ENCODE results near the gene ILF2. TPM values are rescaled to one million over a fixed set of nuclear protein-coding genes. Genes with fewer than 3 reads are reported as not detected.

Gene ILF2
- total RNA-seq, 2 experiments from 2014 or later, result 287 to 334 TPM

GRCh38 chr1:153652805-153653500, 17.8 kb downstream of the ILF2 start:
- Histone ChIP-seq H3K27ac (ENCODE audit: low read depth, low read length, poor library complexity, severe bottlenecking) (no peak overlapping the region), H4K20me1 (ENCODE audit: insufficient read depth, low read length) (no peaks in the 10 kb centered on the region), H3K36me3 (ENCODE audit: insufficient read depth, low read length) (no peaks in the 10 kb centered on the region), H3K4me1 (ENCODE audit: insufficient read depth, low read length, poor library complexity, severe bottlenecking) (peaks cover 4% of the 10 kb centered on the region), H3K4me2 (ENCODE audit: low read length) (no peak overlapping the region), H3K79me2 (ENCODE audit: insufficient read depth, low read depth, low read length) (no peaks in the 10 kb centered on the region), H3K9me3 (ENCODE audit: low read length) (no peaks in the 10 kb centered on the region), H3K9me2 (ENCODE audit: insufficient read depth, low read length) (no peaks in the 10 kb centered on the region), H3K4me3 (ENCODE audit: low read depth, low read length, poor library complexity, severe bottlenecking) (no peak overlapping the region), H2AFZ (ENCODE audit: low read length) (peak overlapping the region; percentile 52; the same call in 1 of the 2 replicates)
- no TSS peak for BruUV-seq (replicated peaks)
- CTCF ChIA-PET (ENCODE audit: unreplicated experiment), result no interaction called here
- no peak for TF ChIP-seq EZH2phosphoT487 (IDR thresholded peaks at IDR 0.05; ENCODE audit: borderline replicate concordance, low read depth, low read length)
- TF ChIP-seq, protein P1, sequence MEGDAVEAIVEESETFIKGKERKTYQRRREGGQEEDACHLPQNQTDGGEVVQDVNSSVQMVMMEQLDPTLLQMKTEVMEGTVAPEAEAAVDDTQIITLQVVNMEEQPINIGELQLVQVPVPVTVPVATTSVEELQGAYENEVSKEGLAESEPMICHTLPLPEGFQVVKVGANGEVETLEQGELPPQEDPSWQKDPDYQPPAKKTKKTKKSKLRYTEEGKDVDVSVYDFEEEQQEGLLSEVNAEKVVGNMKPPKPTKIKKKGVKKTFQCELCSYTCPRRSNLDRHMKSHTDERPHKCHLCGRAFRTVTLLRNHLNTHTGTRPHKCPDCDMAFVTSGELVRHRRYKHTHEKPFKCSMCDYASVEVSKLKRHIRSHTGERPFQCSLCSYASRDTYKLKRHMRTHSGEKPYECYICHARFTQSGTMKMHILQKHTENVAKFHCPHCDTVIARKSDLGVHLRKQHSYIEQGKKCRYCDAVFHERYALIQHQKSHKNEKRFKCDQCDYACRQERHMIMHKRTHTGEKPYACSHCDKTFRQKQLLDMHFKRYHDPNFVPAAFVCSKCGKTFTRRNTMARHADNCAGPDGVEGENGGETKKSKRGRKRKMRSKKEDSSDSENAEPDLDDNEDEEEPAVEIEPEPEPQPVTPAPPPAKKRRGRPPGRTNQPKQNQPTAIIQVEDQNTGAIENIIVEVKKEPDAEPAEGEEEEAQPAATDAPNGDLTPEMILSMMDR (conservative IDR thresholded peaks at IDR 0.05; ENCODE audit: low read length), result no peak
- no peak for DNase-seq (ENCODE audit: low spot score)
- POLR2A ChIA-PET, result interaction anchor here (0.5 to 3.2 kb wide), 4 partner anchors 9 to 174 kb away, joined by 4 to 8 read pairs (median 6); partner anchors contain the start of gene CHTOP
- intact Hi-C loops (cut with micrococcal nuclease; ENCODE audit: unreplicated experiment), result no loop called here

DNA sequence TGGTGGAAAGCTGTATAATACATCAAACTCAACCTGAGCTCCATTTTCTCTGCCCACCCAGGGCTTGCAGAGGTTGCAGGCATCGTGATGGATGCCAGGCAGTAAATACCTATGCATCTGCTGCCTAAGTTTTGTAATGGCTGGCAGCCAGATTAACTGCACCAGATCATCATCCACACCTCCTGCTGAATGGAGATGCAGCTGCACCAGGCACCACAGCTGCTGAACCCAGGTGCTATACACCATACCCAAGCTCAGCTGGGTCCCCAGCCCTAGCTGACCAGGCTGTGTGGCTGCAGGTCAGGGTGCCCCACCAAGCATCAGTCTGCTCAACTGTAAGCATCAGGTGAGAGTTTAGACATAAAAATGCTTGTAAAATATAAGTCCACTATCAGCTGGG, 19.0 kb downstream of the ILF2 start:
- DNase-seq (ENCODE audit: low spot score), result no peak
- Histone ChIP-seq H3K4me3 (ENCODE audit: low read depth, low read length, poor library complexity, severe bottlenecking) (no peak overlapping the region), H3K36me3 (ENCODE audit: insufficient read depth, low read length) (peaks cover 8% of the 10 kb centered on the region), H3K79me2 (ENCODE audit: insufficient read depth, low read depth, low read length) (no peaks in the 10 kb centered on the region), H4K20me1 (ENCODE audit: insufficient read depth, low read length) (no peaks in the 10 kb centered on the region), H3K4me1 (ENCODE audit: insufficient read depth, low read length, poor library complexity, severe bottlenecking) (no peaks in the 10 kb centered on the region), H3K9me3 (ENCODE audit: low read length) (no peaks in the 10 kb centered on the region), H2AFZ (ENCODE audit: low read length) (no peak overlapping the region), H3K27ac (ENCODE audit: low read depth, low read length, poor library complexity, severe bottlenecking) (no peak overlapping the region), H3K9me2 (ENCODE audit: insufficient read depth, low read length) (no peaks in the 10 kb centered on the region), H3K4me2 (ENCODE audit: low read length) (no peak overlapping the region)
- POLR2A ChIA-PET, result interaction anchor here (0.9 to 3.2 kb wide), 3 partner anchors 8 to 25 kb away, joined by 3 to 8 read pairs (median 8); partner anchors contain the start of genes CHTOP and S100A13
- TF ChIP-seq, protein P1 (conservative IDR thresholded peaks at IDR 0.05; ENCODE audit: low read length), result no peak
- no peak for TF ChIP-seq EZH2phosphoT487 (IDR thresholded peaks at IDR 0.05; ENCODE audit: borderline replicate concordance, low read depth, low read length)
- intact Hi-C loops (cut with micrococcal nuclease; ENCODE audit: unreplicated experiment), result no loop called here
- no TSS peak for BruUV-seq (replicated peaks)
- CTCF ChIA-PET (ENCODE audit: unreplicated experiment), result no interaction called here

GRCh38 chr1:153649863-153650235, 20.9 kb downstream of the ILF2 start:
- Histone ChIP-seq H3K27ac (ENCODE audit: low read depth, low read length, poor library complexity, severe bottlenecking) (no peak overlapping the region), H3K4me2 (ENCODE audit: low read length) (no peak overlapping the region), H3K4me3 (ENCODE audit: low read depth, low read length, poor library complexity, severe bottlenecking) (no peak overlapping the region), H3K4me1 (ENCODE audit: insufficient read depth, low read length, poor library complexity, severe bottlenecking) (no peaks in the 10 kb centered on the region), H3K79me2 (ENCODE audit: insufficient read depth, low read depth, low read length) (no peaks in the 10 kb centered on the region), H4K20me1 (ENCODE audit: insufficient read depth, low read length) (no peaks in the 10 kb centered on the region), H3K9me2 (ENCODE audit: insufficient read depth, low read length) (no peaks in the 10 kb centered on the region), H3K36me3 (ENCODE audit: insufficient read depth, low read length) (peaks cover 27% of the 10 kb centered on the region), H3K9me3 (ENCODE audit: low read length) (no peaks in the 10 kb centered on the region), H2AFZ (ENCODE audit: low read length) (no peak overlapping the region)
- intact Hi-C loops (cut with micrococcal nuclease; ENCODE audit: unreplicated experiment), result no loop called here
- ChIA-PET CTCF (ENCODE audit: unreplicated experiment) (no interaction called here), POLR2A (interaction anchor here (0.8 to 1.2 kb wide), 2 partner anchors 10 to 16 kb away, joined by 3 read pairs; partner anchors contain the start of gene CHTOP)
- no peak for DNase-seq (ENCODE audit: low spot score)
- no peak for TF ChIP-seq EZH2phosphoT487 (IDR thresholded peaks at IDR 0.05; ENCODE audit: borderline replicate concordance, low read depth, low read length)
- TF ChIP-seq, protein P1 (conservative IDR thresholded peaks at IDR 0.05; ENCODE audit: low read length), result no peak
- BruUV-seq (replicated peaks), result no TSS peak

Data from OCI-LY7 (cell line).